GM19193 (cell line): Measurements from ENCODE around the gene MAP4K4.

Experiments used
- POLR2A ChIP-seq: IDR thresholded peaks from 4 replicates; pipeline ENCODE4 v1.6.1; 2011; ENCODE audit not compliant: insufficient read depth, insufficient read length; ENCODE audit errors: extremely low read depth

MAP4K4 gene

DNA sequence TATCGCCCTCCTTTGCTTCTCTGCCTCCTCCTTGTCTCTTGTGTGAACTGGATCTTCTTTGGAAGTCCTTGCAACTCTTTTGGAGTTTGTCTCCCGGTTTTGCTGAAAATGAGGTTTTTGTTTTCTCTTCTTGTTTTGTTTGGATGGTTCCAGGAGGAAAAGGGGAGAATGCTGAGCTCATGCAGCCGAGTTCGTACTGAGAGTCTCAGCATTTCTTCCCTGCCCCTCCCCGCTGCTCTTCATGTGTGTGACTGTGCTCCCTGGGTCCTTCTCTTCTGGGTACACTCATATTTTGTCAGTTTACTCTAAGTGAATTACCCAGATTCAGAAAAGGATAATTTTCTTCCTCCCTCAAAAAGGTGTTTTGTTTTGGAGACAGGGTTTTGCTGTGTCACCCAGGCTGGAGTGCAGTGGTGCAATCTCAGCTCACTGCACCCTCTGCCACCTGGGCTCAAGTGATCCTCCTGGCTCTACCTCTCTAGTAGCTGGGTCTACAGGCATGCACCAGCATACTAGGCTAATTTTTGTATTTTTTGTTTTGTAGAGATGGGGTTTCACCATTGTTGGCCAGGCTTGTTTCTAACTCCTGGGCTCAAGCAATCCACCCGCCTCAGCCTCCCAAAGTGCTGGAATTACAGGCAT is 151.4 kb downstream of the MAP4K4 start:
- no peak for TF ChIP-seq POLR2A

DNA sequence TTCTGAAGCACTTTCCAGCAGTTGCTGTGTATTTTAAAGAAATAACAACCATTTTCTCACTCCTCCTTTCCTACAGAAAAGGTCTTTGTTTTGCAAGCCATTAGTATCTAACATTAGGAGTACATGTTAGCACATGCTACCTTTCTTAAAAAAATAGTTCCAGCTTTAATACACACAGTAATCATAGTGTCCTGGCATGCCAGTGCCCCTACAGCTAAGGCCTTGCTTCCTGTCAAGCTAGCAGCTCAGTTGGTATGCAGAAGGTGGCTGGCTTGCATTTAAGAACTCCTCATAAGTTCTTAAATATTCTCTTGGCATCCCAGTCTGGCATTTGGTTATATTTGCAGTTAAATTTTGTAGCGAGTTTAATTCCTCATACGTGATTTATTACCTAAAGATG is 152.9 kb downstream of the MAP4K4 start:
- TF ChIP-seq POLR2A, result no peak

DNA sequence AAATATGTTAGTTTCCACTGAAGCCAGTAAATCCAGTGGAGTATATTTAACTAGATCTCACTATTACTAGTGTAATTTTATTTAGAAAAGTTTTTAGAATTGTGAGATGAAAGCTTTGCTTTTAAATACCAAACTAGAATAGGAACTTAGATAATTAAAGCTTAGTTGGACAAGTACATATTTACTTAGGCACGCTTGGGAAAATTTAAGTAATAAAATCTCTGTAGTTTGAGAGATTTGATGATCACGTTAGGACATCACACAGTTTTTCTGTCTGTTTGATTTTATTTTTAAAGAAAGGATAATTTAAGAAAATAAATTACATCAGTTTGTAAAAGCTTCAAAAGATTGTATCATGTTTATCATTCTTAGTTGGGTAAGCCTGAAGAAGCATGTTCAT is 153.5 kb downstream of the MAP4K4 start:
- TF ChIP-seq POLR2A, result no peak

DNA sequence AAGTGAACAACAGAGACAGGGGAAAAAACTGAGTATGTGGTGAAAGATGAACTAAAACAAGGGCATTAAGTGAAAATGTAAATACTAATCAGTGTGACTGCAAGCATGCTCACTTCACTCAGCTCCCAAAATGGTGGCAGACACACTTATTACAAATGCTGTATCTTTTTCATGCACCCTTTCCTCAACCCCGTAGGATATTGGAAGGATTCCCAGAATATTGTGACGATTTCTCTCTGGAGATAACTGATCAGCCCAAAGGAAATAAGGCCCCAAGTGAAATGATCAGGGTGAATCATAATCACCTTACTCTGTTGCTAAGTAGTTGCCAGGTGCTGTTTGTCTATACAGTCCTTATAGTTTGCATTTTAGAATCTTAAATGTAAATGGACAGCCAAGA is 155.3 kb downstream of the MAP4K4 start:
- no peak for TF ChIP-seq POLR2A

DNA sequence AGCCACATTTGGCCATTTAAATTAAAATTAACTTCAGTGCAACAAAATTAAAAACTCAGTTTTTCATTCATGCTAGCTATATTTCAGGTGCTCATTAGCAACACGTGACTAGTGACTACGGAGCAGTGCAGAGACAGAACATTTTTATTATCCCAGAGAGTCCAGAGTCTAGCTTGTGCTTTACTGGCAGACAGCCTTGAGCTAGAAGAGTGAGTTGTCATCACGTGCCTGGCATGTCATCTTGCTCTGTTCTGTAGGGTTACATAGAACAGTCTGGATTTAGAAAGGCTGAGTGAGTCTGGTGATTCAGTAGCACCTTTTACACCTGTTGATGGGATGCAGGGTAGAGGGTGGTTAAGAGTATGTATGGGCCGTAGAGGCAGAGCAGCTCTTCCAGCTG is 157.4 kb downstream of the MAP4K4 start:
- no peak for TF ChIP-seq POLR2A

DNA sequence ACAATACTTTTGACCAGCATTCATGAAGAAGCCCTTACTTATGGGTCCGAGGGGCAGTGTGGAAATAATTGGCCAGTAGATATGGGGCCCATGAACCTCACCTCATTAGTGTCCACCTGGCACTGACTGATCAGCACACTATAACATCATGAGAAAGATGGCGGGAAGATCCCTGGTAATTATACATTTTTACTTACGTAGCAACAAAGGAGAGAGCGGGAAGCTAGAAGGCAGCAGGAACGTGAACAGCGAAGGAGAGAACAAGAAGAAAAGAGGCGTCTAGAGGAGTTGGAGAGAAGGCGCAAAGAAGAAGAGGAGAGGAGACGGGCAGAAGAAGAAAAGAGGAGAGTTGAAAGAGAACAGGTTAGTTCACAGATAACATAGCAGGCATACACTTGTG is 158.3 kb downstream of the MAP4K4 start:
- no peak for TF ChIP-seq POLR2A

DNA sequence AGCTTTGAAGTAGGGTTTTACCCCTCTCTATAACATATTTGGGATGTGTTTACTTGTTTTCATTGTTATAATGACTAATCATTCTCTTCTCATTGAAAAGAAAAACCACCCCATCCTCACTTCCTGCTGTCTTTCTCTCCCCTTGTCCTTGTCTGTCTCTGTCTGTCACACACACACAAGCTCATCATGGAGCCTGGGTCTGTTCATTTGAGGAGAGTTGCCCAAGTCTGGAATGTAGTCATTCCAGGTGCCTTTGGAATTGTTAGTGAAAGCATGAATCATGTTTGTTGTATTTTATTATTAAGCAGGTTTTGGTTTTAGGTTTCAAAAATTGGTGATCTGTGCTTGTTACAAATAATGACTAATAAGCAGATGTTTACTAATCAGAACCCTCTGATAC is 160.7 kb downstream of the MAP4K4 start:
- TF ChIP-seq POLR2A, result no peak

DNA sequence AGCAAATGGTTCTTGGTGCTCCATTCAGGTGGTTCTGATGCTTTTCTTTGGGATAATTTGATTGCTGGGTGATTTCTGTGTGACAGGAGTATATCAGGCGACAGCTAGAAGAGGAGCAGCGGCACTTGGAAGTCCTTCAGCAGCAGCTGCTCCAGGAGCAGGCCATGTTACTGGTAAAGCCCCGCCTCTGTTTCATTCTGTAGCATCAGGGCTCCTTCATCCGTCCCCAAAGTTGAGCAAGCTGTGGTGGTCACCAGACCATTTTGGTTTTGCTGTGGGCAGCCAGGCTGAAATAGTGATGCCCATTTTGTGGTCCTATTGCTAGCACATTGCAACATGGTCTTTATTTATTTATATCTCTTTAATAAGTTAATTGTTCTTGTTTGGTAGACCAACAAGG is 161.4 kb downstream of the MAP4K4 start:
- no peak for TF ChIP-seq POLR2A

DNA sequence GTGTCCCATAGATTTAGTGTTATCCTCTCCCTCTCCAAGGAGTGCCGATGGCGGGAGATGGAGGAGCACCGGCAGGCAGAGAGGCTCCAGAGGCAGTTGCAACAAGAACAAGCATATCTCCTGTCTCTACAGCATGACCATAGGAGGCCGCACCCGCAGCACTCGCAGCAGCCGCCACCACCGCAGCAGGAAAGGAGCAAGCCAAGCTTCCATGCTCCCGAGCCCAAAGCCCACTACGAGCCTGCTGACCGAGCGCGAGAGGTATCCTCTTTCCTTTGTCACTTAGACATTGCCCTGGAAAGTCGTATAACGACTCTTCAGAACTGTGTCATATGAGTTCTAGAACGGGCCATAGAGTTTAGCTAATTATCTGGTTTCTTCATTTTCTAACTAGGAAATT is 162.1 kb downstream of the MAP4K4 start:
- TF ChIP-seq POLR2A, result no peak

DNA sequence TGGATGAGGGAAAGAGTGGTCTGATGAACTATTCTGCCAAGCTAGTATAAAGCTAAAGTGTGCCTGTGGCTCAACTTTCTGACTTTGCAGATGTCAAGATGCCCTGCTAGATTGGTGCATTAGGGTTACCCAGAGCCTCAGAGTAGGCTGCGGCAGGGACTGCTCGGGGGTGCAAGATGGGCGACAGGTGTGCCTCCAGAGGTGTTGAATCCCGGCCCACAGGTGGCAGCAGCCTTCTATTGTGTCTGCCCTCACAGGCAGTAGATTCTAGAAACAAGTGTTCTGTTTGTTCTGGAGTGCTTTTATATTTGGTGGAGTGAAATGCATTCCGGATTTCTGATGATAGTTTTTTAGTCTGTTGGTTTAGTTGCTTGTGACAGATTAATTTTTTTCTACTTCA is 162.7 kb downstream of the MAP4K4 start:
- no peak for TF ChIP-seq POLR2A

DNA sequence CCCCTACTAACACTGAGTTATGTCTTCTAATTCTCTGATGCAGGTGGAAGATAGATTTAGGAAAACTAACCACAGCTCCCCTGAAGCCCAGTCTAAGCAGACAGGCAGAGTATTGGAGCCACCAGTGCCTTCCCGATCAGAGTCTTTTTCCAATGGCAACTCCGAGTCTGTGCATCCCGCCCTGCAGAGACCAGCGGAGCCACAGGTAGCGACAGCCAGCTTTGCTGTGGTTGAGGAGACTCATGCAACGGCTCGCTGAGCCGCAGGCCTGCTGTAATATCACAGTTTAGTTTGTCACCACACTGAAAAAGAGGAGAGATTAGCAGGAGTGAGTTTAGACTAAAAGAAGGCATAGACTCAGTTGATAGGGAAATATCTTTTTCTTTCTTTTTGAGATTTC is 163.3 kb downstream of the MAP4K4 start:
- no peak for TF ChIP-seq POLR2A

DNA sequence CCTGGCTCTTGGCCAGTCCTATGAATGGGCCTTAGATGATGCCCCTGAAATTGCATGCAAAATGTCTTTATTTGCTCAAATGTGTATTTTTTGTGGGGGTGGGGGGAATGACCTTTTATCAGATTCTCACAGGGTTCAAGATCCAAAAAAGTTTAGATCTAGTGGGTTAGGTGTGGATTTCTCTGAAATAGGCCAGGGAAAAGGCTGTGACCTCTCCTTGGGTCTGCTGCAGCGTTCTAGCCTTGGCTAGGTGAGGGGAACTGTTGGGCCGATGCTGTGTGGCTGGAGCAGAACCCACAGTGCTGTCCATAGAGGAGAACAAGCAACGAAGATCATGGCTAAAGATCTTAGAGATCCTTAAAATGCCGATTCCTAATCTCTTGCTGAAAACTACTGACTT is 163.9 kb downstream of the MAP4K4 start:
- no peak for TF ChIP-seq POLR2A

DNA sequence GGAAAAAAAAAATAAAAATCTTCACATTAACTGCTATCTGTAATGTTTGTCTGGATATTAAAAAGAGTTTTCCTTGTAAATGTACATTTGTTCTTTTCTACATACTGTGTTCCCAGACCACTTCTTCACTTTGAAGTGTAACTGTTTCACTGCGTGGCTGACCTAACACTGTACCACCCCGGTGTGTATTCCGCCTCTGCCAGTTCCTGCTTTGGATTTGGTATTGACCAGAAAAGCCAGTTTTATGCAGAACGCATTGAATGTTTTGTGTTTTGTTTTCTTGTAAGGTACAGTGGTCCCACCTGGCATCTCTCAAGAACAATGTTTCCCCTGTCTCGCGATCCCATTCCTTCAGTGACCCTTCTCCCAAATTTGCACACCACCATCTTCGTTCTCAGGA is 166.0 kb downstream of the MAP4K4 start:
- no peak for TF ChIP-seq POLR2A

DNA sequence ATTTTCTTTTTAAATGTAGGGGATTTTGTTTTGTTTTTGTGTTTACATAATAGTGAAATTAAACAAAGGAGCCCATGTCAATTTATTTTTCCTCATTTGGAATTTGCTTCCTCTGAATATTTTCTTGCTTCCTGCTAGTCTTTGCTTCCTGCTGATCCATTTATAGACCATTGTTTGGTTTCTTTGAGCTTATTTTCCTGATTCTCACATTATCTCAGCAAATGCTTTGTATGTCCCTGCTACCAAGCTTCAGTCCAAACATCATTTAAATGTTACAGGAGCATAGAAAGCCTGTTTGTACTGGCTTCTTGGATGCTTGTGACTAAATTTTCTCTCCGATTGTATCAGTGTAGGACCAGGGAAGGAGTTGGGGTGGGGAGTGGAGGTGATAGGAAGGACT is 166.9 kb downstream of the MAP4K4 start:
- no peak for TF ChIP-seq POLR2A

DNA sequence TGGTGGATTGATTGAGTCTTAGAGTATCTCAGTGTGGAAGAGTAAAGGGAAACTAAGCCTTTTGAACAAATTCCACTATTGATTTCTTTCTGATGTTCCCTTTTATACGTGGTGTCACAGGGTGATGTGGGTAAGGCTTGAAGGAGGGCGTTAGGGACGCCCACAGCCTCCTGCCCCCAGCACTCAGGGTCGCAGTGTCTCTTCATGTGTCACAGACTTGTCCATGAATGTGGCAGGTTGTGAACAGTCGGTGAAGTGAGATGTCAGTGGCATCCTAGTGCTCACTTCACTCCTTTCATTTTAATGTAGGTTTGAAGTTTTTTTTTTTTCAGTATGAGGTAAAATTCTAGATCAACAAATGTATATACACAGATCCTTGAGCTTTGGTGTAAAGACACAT is 171.0 kb downstream of the MAP4K4 start:
- no peak for TF ChIP-seq POLR2A

DNA sequence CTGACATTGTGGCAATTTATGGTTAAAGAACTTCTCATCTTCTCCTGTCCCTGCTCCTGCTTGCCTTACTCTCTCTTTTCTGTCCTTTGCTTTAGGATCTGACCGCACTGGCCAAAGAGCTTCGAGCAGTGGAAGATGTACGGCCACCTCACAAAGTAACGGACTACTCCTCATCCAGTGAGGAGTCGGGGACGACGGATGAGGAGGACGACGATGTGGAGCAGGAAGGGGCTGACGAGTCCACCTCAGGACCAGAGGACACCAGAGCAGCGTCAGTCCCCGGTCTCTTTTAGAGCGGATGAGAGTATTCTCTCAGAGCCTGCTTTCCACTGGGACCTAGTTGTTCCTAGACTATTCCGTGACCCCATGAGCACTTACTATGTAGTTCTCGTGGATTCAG is 172.0 kb downstream of the MAP4K4 start:
- no peak for TF ChIP-seq POLR2A

DNA sequence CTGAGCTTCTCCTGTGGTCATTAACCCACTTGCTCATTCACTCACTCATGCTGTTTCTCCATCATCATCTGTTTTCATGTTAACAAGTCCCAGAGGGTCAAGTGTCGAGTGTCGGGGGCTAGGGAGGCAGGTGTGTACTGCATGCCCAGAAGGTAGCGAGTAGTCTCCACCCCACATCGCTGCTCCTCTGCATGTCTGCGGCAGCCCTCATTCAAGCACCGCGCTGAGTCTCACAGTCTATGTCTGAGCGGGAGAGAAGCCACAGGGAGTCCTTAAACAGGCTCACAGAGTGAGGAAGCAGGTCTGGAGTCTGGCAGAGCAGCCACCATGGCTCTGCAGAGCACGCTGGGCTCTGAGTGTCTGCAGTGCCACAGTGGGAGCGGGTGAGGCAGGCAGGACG is 172.9 kb downstream of the MAP4K4 start:
- TF ChIP-seq POLR2A, result no peak
